GM12878 (cell line): Measurements from ENCODE around the gene HEG1. TPM values are rescaled to one million over a fixed set of nuclear protein-coding genes. Genes with fewer than 3 reads are reported as not detected.
A peak's percentile ranks its signal among the peaks of the same experiment; 100 is the strongest.

Experiments
- ATAC-seq: fragments of 200-7000 bp; cut with Tn5 transposase; 3 replicates; pipeline ENCODE4 v1.9.1; 2020; ENCODE audit warnings: mild to moderate bottlenecking, moderate library complexity
- BruUV-seq: library from RNA; stranded (reverse); fragments of 400-500 nt; replicated peaks from 2 replicates; lab custom pipeline; 2021; lab: Mats Ljungman, UMichigan
- CTCF ChIA-PET: fragments of 300-600 bp; sonication (Branson Sonifier 250); formaldehyde crosslinking; extraction: SDS; loops from one replicate; lab custom pipeline; 2021; ENCODE audit warnings: inconsistent platforms; lab: Yijun Ruan, JAX
- POLR2A ChIA-PET: fragments of 350-600 bp; formaldehyde crosslinking; extraction: SDS; loops from one replicate; lab custom pipeline; 2021; ENCODE audit warnings: inconsistent platforms; lab: Charles Lee
- RAD21 ChIA-PET: fragments of 300-600 bp; sonication (Branson Sonifier 250); formaldehyde crosslinking; loops from one replicate; lab custom pipeline; 2023; ENCODE audit warnings: antibody characterized with exemption; ENCODE audit not compliant: unreplicated experiment; lab: Charles Lee
- SMC1A ChIA-PET: fragments of 300-600 bp; sonication (Branson Sonifier 250); formaldehyde crosslinking; loops from one replicate; lab custom pipeline; 2023; ENCODE audit not compliant: unreplicated experiment, uncharacterized antibody; lab: Charles Lee
- DNase-seq: peaks from one replicate; pipeline ENCODE4 v3.0.0-alpha.2; 2011; ENCODE audit warnings: low read depth, low spot score
- FAIRE-seq: peaks from 3 replicates; lab custom pipeline; 2011; peaks lifted over from hg19 to GRCh38; lab: Jason Lieb, UNC
- H2AFZ ChIP-seq: 2 replicates; pipeline ENCODE4 v1.6.0; 2011; ENCODE audit warnings: low read depth, low read length, control low read depth; ENCODE audit not compliant: control insufficient read depth
- H3K27ac ChIP-seq: 2 replicates; pipeline ENCODE4 v1.5.1; 2011; ENCODE audit warnings: control low read depth; ENCODE audit not compliant: control insufficient read depth, insufficient read depth
- H3K27me3 ChIP-seq, 2 experiments: replicated peaks in 1 of 2; 2 replicates each; pipeline versions ENCODE4 v1.6.0 to v1.6.1; 2011; ENCODE audit warnings: low read length in 1 of 2; ENCODE audit not compliant: control insufficient read depth in 2 of 2, insufficient read depth in 2 of 2
- H3K36me3 ChIP-seq, 2 experiments: 2 replicates each; pipeline ENCODE4 v1.5.1; 2011; ENCODE audit warnings: low read length in 1 of 2; ENCODE audit not compliant: control insufficient read depth in 2 of 2, insufficient read depth in 2 of 2
- H3K4me1 ChIP-seq: 2 replicates; pipeline ENCODE4 v1.6.1; 2011; ENCODE audit warnings: mild to moderate bottlenecking, low read length, moderate library complexity, mixed read lengths; ENCODE audit not compliant: control insufficient read depth, insufficient read depth
- H3K4me2 ChIP-seq: 2 replicates; pipeline ENCODE4 v1.6.0; 2011; ENCODE audit warnings: control low read depth; ENCODE audit not compliant: control insufficient read depth, insufficient read depth
- H3K4me3 ChIP-seq: fragments of 200-600 bp; sonication (generic); 2 replicates; pipeline ENCODE4 v1.5.1; 2016
- H3K79me2 ChIP-seq: 2 replicates; pipeline ENCODE4 v1.6.0; 2011; ENCODE audit warnings: low read length; ENCODE audit not compliant: control insufficient read depth, insufficient read depth
- H3K9ac ChIP-seq: 2 replicates; pipeline ENCODE4 v1.8.0; 2011; ENCODE audit warnings: low read length, control low read depth, mixed read lengths; ENCODE audit not compliant: control insufficient read depth, insufficient read depth
- H3K9me3 ChIP-seq: replicated peaks from 3 replicates; pipeline ENCODE4 v1.5.1; 2011; ENCODE audit warnings: mild to moderate bottlenecking, low read length; ENCODE audit not compliant: control insufficient read depth, insufficient read depth
- H4K20me1 ChIP-seq: 2 replicates; pipeline ENCODE4 v1.6.0; 2011; ENCODE audit not compliant: control insufficient read depth, insufficient read depth
- ATF7 ChIP-seq: fragments of 450-650 bp; IDR thresholded peaks from 2 replicates; pipeline ENCODE4 v1.6.1; 2016; ENCODE audit warnings: low read depth, mild to moderate bottlenecking
- BCL11A ChIP-seq: IDR thresholded peaks from 2 replicates; pipeline ENCODE4 v1.6.1; 2011; ENCODE audit warnings: low read depth, low read length
- CEBPB ChIP-seq, 2 experiments: fragments of 150-350 bp in 1 of 2; IDR thresholded peaks; 2 replicates each; pipeline ENCODE4 v1.6.1; 2012 to 2014; ENCODE audit warnings: low read depth in 2 of 2, low read length in 2 of 2, borderline replicate concordance in 1 of 2, inconsistent platforms in 1 of 2
- FOXK2 ChIP-seq: fragments of 450-650 bp; IDR thresholded peaks from 2 replicates; pipeline ENCODE4 v1.6.1; 2017; ENCODE audit warnings: mild to moderate bottlenecking, moderate library complexity
- JUNB ChIP-seq: IDR thresholded peaks from 2 replicates; pipeline ENCODE4 v1.6.1; 2016; ENCODE audit warnings: antibody characterized with exemption, mild to moderate bottlenecking
- MYB ChIP-seq: fragments of 150-350 bp; IDR thresholded peaks from 2 replicates; pipeline ENCODE4 v1.6.1; 2014; ENCODE audit warnings: mild to moderate bottlenecking, low read depth, low read length, borderline replicate concordance
- NR2F1 ChIP-seq: fragments of 450-650 bp; conservative IDR thresholded peaks from 2 replicates; pipeline ENCODE4 v1.6.1; 2017; ENCODE audit warnings: mild to moderate bottlenecking
- NRF1 ChIP-seq: conservative IDR thresholded peaks from 2 replicates; pipeline ENCODE4 v1.6.1; 2011; ENCODE audit warnings: mild to moderate bottlenecking, low read depth, low read length, improper control_type of control experiment
- POLR2A ChIP-seq: IDR thresholded peaks from 2 replicates; pipeline ENCODE4 v1.6.1; 2011; ENCODE audit warnings: low read depth, mild to moderate bottlenecking, low read length
- RAD21 ChIP-seq: IDR thresholded peaks from 2 replicates; pipeline ENCODE4 v1.6.1; 2011; ENCODE audit warnings: mild to moderate bottlenecking, low read depth, low read length, moderate library complexity; ENCODE audit not compliant: insufficient read depth
- SIN3A ChIP-seq: IDR thresholded peaks from 2 replicates; pipeline ENCODE4 v1.6.1; 2012; ENCODE audit warnings: low read depth, low read length, improper control_type of control experiment
- SMAD1 ChIP-seq: fragments of 450-650 bp; IDR thresholded peaks from 2 replicates; pipeline ENCODE4 v1.6.1; 2018; ENCODE audit warnings: mild to moderate bottlenecking, low read depth; ENCODE audit not compliant: partially characterized antibody
- SUZ12 ChIP-seq: fragments of 200-600 bp; sonication (generic); IDR thresholded peaks from one replicate; pipeline ENCODE4 v1.6.1; 2018; ENCODE audit warnings: antibody characterized with exemption, mild to moderate bottlenecking; ENCODE audit not compliant: unreplicated experiment
- TBL1XR1 ChIP-seq: IDR thresholded peaks from 2 replicates; pipeline ENCODE4 v1.6.1; 2012; ENCODE audit warnings: low read depth, low read length, improper control_type of control experiment
- YBX1 ChIP-seq: fragments of 450-650 bp; IDR thresholded peaks from 2 replicates; pipeline ENCODE4 v1.6.1; 2016; ENCODE audit warnings: antibody characterized with exemption
- ZNF384 ChIP-seq: IDR thresholded peaks from 2 replicates; pipeline ENCODE4 v1.6.1; 2012; ENCODE audit warnings: low read depth, mild to moderate bottlenecking, low read length, improper control_type of control experiment, borderline replicate concordance
- WGBS: methylation state at CpG from one replicate; pipeline ENCODE4 v1.1.6; 2016; ENCODE audit warnings: low lambda C conversion rate; ENCODE audit not compliant: insufficient replicate concordance, insufficient coverage; ENCODE audit errors: missing lambda C conversion rate; 5-methylcytosine and 5-hydroxymethylcytosine counted together
- in situ Hi-C: fragments of 300-500 bp; cut with MboI; formaldehyde crosslinking; loops from 9 replicates; pipeline ENCODE4 v1.14.3; 2018; ENCODE audit warnings: mixed read lengths
- intact Hi-C: fragments of 100-400 bp; cut with micrococcal nuclease; formaldehyde crosslinking; loops from one replicate; pipeline ENCODE4 v1.14.2; 2022; ENCODE audit not compliant: unreplicated experiment
- polyA plus RNA-seq, 11 experiments: library from polyadenylated mRNA; depleted of rRNA in 4 of 11; unstranded in 6 of 11; stranded (reverse) in 5 of 11; fragments of >200 nt; fragmentation: Nextera tagmentation in 4 of 11; fragmentation: Illumina TruSeq in 1 of 11; extraction: Ambion mirVana in 4 of 11; extraction: Trizol in 1 of 11; gene quantifications; 1 replicate in 1 of 11; 2 replicates in 10 of 11; pipeline versions ENCODE4 v1.2.1 to v1.2.3, GENCODE V29; 2011 to 2016; ENCODE audit warnings: inconsistent platforms in 2 of 11, missing spikeins in 2 of 11, low read depth in 1 of 11
- total RNA-seq, 4 experiments: library from RNA; depleted of rRNA in 3 of 4; stranded (reverse); fragments of >200 nt in 3 of 4; fragmentation: Illumina TruSeq in 1 of 4; extraction: Trizol in 1 of 4; gene quantifications; 2 replicates each; pipeline versions ENCODE4 v1.2.1 to v1.2.3, GENCODE V29; 2013 to 2021
- TF ChIP-seq, protein P1 (sequence below): fragments of 450-650 bp; IDR thresholded peaks from 2 replicates; pipeline ENCODE4 v1.6.1; 2017; ENCODE audit warnings: mild to moderate bottlenecking, low read depth, inconsistent platforms; ENCODE audit not compliant: poor library complexity, severe bottlenecking

Gene HEG1
- total and polyA plus RNA-seq, 10 of the 15 experiments (the other 5 are each of a cell fraction or from before 2014, with no cell fraction given), result 2.2 to 32.1 (median 7.6) TPM

DNA sequence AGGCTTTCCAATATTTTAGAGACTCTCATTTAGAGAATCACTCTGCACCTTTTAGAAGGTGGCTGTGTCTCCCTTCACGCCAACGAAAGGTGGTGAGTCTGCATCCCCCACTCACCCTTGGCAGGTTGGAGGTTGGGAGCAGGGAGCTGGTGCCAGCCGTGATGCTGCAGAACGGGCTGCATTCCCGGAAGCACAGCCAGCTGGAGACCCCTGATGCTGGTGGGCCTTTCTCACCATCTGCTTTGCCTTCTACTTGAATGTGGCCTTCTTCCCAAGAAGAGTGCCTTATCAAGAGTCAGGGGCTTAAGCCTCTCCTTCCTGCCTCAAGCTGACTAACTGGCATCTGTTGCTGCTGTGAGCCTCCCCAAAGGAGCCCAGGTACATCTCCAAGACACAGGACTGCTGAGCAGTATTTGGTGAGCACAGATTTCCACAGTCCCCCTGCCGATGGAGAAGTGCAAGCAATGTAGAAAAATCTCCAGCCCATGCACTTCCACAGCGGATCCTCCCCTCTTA, 17.7 kb upstream of the HEG1 start:
- no peak for FAIRE-seq
- Histone ChIP-seq H3K4me3 (no peak overlapping the region), H3K9ac (no peak overlapping the region), H3K79me2 (no peaks in the 10 kb centered on the region), H3K9me3 (no peaks in the 10 kb centered on the region), H3K4me1 (peaks cover 7% of the 10 kb centered on the region), H4K20me1 (no peaks in the 10 kb centered on the region)
- 98% methylated on average over 7 of the region's 7 CpGs for WGBS
- ChIA-PET CTCF (no interaction called here), SMC1A (no interaction called here), RAD21 (no interaction called here)
- BruUV-seq, result no TSS peak
- DNase-seq, result no peak
- no peak for ATAC-seq
- TF ChIP-seq POLR2A, result peak; percentile 32; the same call in 1 of the 2 replicates
- TF ChIP-seq ZNF384, result no peak
- TF ChIP-seq SMAD1, result no peak
- TF ChIP-seq, all 136 proteins: peak for 1
- Histone ChIP-seq H2AFZ (no peak overlapping the region), H3K27me3 (no peaks in the 10 kb centered on the region; a peak in 1 of 4 replicates), H3K36me3 (peaks cover 0 to 2% of the 10 kb centered on the region in 2 experiments; a peak in 1 of 4 replicates), H3K27ac (no peak overlapping the region), H3K4me2 (no peak overlapping the region)
- POLR2A ChIA-PET, result no interaction called here
- intact Hi-C loops (no loop called here), in situ Hi-C loops (no loop called here)

DNA sequence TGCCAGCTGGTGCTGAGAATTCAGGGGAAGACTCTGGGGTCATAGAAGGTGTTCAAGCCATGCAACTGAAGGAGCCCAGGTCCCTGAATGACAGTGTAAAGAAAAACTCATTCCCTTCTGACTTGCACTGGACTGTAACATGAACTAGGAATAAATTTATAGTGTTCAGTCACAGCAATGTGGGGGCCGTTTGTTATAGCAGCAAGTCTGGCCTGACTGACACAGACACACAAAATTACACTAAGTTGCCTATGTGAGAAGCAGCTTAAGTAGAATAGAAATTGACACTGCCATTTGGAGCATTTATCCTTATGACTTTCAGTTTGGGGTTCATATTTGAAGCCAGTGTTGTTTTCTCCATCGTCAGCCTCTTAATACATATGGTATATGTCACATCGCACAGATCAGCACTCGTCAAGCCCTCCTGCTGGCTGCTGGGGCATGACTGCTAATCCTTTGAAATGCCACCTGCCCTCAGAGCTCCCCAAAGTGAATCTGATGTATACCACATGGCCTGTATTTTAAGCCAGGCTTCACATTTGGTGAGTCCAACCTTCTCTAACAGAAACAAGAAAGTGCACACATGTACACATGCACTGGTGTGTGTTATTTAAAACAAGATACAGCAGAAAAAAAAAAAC, 17.1 kb upstream of the HEG1 start:
- no peak overlapping the region for H3K4me3 ChIP-seq
- intact Hi-C loops, result no loop called here
- H3K4me1 ChIP-seq, result peaks cover under 1% of the 10 kb centered on the region
- in situ Hi-C loops, result no loop called here
- H2AFZ ChIP-seq, result no peak overlapping the region
- H3K9me3 ChIP-seq, result no peaks in the 10 kb centered on the region
- peaks cover 0 to 2% of the 10 kb centered on the region in 2 experiments; a peak in 1 of 4 replicates for H3K36me3 ChIP-seq
- RAD21 ChIA-PET, result interaction anchor here (0.6 kb wide), 1 partner anchor 38 kb away, joined by 3 read pairs; no protein-coding TSS in a partner anchor
- 87% methylated on average over 4 of the region's 4 CpGs for WGBS
- no peak overlapping the region for H3K27ac ChIP-seq
- no peaks in the 10 kb centered on the region for H3K79me2 ChIP-seq
- H4K20me1 ChIP-seq, result no peaks in the 10 kb centered on the region
- H3K27me3 ChIP-seq, result no peaks in the 10 kb centered on the region; a peak in 1 of 4 replicates
- no peak overlapping the region for H3K4me2 ChIP-seq
- no TSS peak for BruUV-seq
- no peak overlapping the region for H3K9ac ChIP-seq
- FAIRE-seq (no peak), DNase-seq (no peak), ATAC-seq (no peak)
- CTCF ChIA-PET, result interaction anchor here (0.6 kb wide), 1 partner anchor 37 kb away, joined by 3 read pairs; no protein-coding TSS in a partner anchor
- SMC1A ChIA-PET, result no interaction called here
- POLR2A ChIA-PET, result no interaction called here
- TF ChIP-seq TBL1XR1 (no peak), BCL11A (no peak), NR2F1 (no peak), RAD21 (no peak), CEBPB (IDR thresholded peaks at IDR 0.05; ENCODE audit: borderline replicate concordance in 1 of 2, low read depth in 2 of 2, low read length in 2 of 2) (no peak), POLR2A (no peak), MYB (no peak), NRF1 (no peak), YBX1 (no peak), SIN3A (no peak), JUNB (no peak), SUZ12 (no peak), FOXK2 (no peak), ATF7 (no peak)
- TF ChIP-seq, protein P1, sequence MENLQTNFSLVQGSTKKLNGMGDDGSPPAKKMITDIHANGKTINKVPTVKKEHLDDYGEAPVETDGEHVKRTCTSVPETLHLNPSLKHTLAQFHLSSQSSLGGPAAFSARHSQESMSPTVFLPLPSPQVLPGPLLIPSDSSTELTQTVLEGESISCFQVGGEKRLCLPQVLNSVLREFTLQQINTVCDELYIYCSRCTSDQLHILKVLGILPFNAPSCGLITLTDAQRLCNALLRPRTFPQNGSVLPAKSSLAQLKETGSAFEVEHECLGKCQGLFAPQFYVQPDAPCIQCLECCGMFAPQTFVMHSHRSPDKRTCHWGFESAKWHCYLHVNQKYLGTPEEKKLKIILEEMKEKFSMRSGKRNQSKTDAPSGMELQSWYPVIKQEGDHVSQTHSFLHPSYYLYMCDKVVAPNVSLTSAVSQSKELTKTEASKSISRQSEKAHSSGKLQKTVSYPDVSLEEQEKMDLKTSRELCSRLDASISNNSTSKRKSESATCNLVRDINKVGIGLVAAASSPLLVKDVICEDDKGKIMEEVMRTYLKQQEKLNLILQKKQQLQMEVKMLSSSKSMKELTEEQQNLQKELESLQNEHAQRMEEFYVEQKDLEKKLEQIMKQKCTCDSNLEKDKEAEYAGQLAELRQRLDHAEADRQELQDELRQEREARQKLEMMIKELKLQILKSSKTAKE, result no peak
